Measurements from ENCODE around the gene TRAF3IP1. TPM values are rescaled to one million over a fixed set of nuclear protein-coding genes. Genes with fewer than 3 reads are reported as not detected.

TRAF3IP1 gene
- total and polyA plus RNA-seq, 3 donors from 2014 or later: 22.1 to 40.9 (median 38.0) TPM

DNA sequence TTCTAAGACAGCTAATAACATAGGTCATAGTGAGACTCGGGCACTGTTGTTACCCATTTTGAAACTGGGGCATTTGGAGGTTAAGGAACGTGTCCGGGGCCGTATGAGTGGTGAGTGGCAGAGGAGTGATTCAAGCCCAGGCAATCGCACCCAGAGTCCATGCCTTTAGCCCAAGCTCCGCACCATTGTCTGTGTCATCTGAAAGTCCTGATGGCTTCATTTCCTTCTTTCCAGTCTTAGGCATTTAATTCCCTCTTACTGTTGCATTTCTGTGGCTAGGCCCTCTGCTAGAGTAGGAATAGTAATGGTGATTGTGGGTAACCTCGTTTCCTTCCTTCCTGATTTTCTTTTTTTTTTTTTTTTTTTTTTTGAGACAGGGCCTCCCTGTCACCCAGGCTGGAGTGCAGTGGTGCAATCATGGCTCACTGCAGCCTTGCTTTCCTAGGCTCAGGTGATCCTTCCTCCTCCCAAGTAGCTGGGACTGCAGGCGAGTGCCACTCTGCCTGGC is 56.6 kb downstream of the TRAF3IP1 start:
- H3K4me3 ChIP-seq: no peak overlapping the region
- intact Hi-C loops (cut with DNase I; ENCODE audit: low total_unique reads): no loop called here
- no peaks in the 10 kb centered on the region for H3K36me3 ChIP-seq (ENCODE audit: low read depth, missing control alignments)
- 82 to 86% methylated on average over 8 of the region's 8 CpGs for WGBS, 2 donors
- TF ChIP-seq, protein P1, sequence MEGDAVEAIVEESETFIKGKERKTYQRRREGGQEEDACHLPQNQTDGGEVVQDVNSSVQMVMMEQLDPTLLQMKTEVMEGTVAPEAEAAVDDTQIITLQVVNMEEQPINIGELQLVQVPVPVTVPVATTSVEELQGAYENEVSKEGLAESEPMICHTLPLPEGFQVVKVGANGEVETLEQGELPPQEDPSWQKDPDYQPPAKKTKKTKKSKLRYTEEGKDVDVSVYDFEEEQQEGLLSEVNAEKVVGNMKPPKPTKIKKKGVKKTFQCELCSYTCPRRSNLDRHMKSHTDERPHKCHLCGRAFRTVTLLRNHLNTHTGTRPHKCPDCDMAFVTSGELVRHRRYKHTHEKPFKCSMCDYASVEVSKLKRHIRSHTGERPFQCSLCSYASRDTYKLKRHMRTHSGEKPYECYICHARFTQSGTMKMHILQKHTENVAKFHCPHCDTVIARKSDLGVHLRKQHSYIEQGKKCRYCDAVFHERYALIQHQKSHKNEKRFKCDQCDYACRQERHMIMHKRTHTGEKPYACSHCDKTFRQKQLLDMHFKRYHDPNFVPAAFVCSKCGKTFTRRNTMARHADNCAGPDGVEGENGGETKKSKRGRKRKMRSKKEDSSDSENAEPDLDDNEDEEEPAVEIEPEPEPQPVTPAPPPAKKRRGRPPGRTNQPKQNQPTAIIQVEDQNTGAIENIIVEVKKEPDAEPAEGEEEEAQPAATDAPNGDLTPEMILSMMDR (IDR thresholded peaks at IDR 0.05): no peak
- TF ChIP-seq POLR2A (IDR thresholded peaks at IDR 0.05): no peak
- H3K9me3 ChIP-seq: no peaks in the 10 kb centered on the region
- no peaks in the 10 kb centered on the region for H3K4me1 ChIP-seq
- H3K27me3 ChIP-seq: no peaks in the 10 kb centered on the region
- DNase-seq: no peak
- H3K27ac ChIP-seq: no peak overlapping the region

DNA sequence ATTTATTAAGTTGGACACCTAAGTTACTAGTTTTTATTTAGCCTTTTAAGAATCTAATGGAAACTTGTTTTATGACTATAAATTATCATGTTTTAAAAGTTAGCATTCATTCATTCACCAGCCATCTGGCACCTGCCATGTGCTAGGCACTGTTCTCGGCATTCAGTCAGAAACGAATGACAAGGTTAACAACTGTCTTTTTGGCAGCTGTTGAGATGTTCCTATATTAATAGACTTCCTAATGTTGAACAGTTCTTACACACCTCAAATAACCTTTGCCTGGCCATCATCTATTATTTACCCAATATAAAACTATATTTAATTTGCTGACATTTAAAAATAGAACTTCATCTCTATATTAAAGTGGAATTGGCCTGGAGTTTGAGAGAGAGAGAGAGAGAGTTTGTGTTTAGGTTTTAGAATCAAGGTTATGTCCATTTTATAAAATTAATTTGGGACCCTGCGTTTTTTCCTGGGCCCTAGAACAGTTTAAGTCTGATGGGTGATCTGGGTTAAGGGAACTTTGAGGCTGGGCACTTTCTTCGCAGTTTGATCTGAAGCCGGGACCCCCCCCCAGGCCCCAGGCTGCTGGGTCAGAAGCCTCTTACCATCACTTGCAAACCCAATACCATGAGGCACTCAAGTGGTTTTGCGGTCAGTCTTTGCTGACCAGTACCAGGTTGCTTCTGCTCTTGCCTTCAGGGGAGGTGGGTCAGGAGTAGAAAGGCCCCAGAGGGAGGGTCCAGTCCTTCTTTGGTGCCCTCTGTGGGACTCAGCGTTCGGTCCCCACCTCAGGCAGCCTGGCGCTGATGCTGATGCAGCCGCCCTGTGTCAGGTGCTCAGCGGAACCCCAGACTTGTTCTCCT is 58.1 kb downstream of the TRAF3IP1 start:
- H3K27ac ChIP-seq: no peak overlapping the region
- no peaks in the 10 kb centered on the region for H3K4me1 ChIP-seq
- intact Hi-C loops (cut with DNase I; ENCODE audit: low total_unique reads): no loop called here
- no peaks in the 10 kb centered on the region for H3K36me3 ChIP-seq (ENCODE audit: low read depth, missing control alignments)
- 89 to 94% methylated on average over 11 of the region's 11 CpGs for WGBS, 2 donors
- no peaks in the 10 kb centered on the region for H3K27me3 ChIP-seq
- TF ChIP-seq, protein P1 (IDR thresholded peaks at IDR 0.05): no peak
- no peak for TF ChIP-seq POLR2A (IDR thresholded peaks at IDR 0.05)
- no peak overlapping the region for H3K4me3 ChIP-seq
- DNase-seq: no peak
- no peaks in the 10 kb centered on the region for H3K9me3 ChIP-seq

DNA sequence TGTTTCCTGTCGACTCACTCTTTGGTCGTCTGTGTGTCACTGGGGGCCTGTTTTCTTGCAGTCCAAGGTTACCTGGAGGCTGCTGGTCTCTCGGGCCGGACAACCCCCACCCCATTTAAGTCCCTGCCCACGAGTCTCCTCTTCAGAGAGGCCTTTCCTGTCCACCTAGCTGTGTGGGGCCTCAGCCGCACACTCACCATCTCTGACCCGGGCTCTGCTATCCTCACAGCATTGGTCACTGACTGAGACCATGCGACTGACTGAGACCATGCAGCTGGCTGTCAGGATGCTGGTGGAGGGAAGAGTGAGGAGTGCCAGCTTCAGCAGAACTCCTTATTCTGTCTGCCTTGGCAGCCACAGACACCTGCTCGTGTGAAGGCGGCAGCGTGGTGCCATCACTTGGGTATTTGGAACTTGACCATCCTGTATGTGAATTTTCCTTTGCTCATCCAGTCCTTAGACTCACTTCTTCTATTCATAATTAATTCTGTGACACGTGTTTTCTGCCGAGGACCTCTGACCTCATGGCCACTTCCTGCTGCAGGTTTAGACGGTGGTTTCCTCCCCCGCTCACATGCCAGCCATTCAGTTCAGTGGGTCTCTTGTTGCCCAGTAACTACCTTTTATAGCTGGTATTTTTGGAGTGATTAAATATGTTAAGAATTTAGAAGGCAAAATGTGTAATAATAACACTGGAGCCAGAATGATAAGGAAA is 58.9 kb downstream of the TRAF3IP1 start:
- H3K27me3 ChIP-seq: no peaks in the 10 kb centered on the region
- H3K9me3 ChIP-seq: no peaks in the 10 kb centered on the region
- no peaks in the 10 kb centered on the region for H3K36me3 ChIP-seq (ENCODE audit: low read depth, missing control alignments)
- 71 to 82% methylated on average over 14 to 15 of the region's 15 CpGs for WGBS, 2 donors
- TF ChIP-seq, protein P1 (IDR thresholded peaks at IDR 0.05): no peak
- TF ChIP-seq POLR2A (IDR thresholded peaks at IDR 0.05): no peak
- intact Hi-C loops (cut with DNase I; ENCODE audit: low total_unique reads): no loop called here
- no peak overlapping the region for H3K4me3 ChIP-seq
- H3K4me1 ChIP-seq: no peaks in the 10 kb centered on the region
- H3K27ac ChIP-seq: no peak overlapping the region
- DNase-seq: no peak

DNA sequence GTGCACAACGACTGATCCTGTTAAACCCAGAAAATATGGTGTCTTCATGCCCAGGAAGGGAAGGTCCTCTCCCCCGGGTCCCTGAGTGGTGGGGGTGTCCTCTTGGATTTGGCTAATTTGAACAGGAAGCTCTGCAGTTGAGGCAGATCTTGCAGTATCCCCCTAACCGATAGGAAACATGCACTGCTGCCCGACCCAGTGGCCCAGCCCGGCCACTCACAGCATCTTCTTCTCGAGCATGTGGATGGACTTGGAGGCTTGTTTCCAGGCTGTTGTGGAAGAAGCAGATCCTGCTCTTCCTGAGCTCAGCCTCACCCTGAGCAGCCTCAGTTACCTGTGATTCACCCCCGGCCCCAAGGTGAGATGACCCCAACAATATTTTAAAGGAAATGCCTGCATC is 60.0 kb downstream of the TRAF3IP1 start:
- no peak for DNase-seq
- H3K27me3 ChIP-seq: no peaks in the 10 kb centered on the region
- intact Hi-C loops (cut with DNase I; ENCODE audit: low total_unique reads): no loop called here
- no peak overlapping the region for H3K27ac ChIP-seq
- TF ChIP-seq POLR2A (IDR thresholded peaks at IDR 0.05): no peak
- TF ChIP-seq, protein P1 (IDR thresholded peaks at IDR 0.05): no peak
- no peaks in the 10 kb centered on the region for H3K4me1 ChIP-seq
- no peaks in the 10 kb centered on the region for H3K36me3 ChIP-seq (ENCODE audit: low read depth, missing control alignments)
- 90 to 91% methylated on average over 6 to 7 of the region's 7 CpGs for WGBS, 2 donors
- H3K9me3 ChIP-seq: no peaks in the 10 kb centered on the region
- no peak overlapping the region for H3K4me3 ChIP-seq

Measured in testis (tissue), 3 donors.